Loucy (cell line): Measurements from ENCODE around the gene PDLIM7.
A peak's percentile ranks its signal among the peaks of the same experiment; 100 is the strongest.

Experiments used
- H2AFZ ChIP-seq: fragments of 200-600 bp; sonication (generic); 2 replicates; pipeline ENCODE4 v1.6.0; 2016; ENCODE audit warnings: antibody characterized with exemption, mild to moderate bottlenecking, low read length, moderate library complexity
- H3F3A ChIP-seq: fragments of 200-600 bp; 2 replicates; pipeline ENCODE4 v1.6.0; 2016; ENCODE audit warnings: antibody characterized with exemption, low read depth, mild to moderate bottlenecking
- H3K27me3 ChIP-seq: fragments of 200-600 bp; sonication (generic); 2 replicates; pipeline ENCODE4 v1.6.1; 2014; ENCODE audit warnings: low read length, mild to moderate bottlenecking; ENCODE audit not compliant: insufficient read depth, poor library complexity, severe bottlenecking
- H3K36me3 ChIP-seq: fragments of 200-600 bp; sonication (generic); 2 replicates; pipeline ENCODE4 v1.6.1; 2016; ENCODE audit warnings: low read length; ENCODE audit not compliant: insufficient read depth
- H3K4me1 ChIP-seq: fragments of 200-600 bp; sonication (generic); 2 replicates; pipeline ENCODE4 v1.5.1; 2014; ENCODE audit warnings: low read length, mild to moderate bottlenecking; ENCODE audit not compliant: insufficient read depth, poor library complexity, severe bottlenecking
- H3K4me2 ChIP-seq: fragments of 200-600 bp; sonication (generic); 2 replicates; pipeline ENCODE4 v1.6.0; 2014; ENCODE audit warnings: antibody characterized with exemption, low read length, low read depth, mild to moderate bottlenecking; ENCODE audit not compliant: poor library complexity, severe bottlenecking
- H3K4me3 ChIP-seq: fragments of 200-600 bp; sonication (generic); 2 replicates; pipeline ENCODE4 v1.5.1; 2014; ENCODE audit warnings: low read length, mild to moderate bottlenecking, mixed read lengths; ENCODE audit not compliant: poor library complexity, severe bottlenecking
- H3K79me2 ChIP-seq: fragments of 200-600 bp; sonication (generic); 2 replicates; pipeline ENCODE4 v1.6.1; 2014; ENCODE audit warnings: low read length; ENCODE audit not compliant: insufficient read depth
- H3K9ac ChIP-seq: fragments of 200-600 bp; sonication (generic); 2 replicates; pipeline ENCODE4 v1.6.0; 2014; ENCODE audit warnings: mild to moderate bottlenecking, low read depth, low read length, moderate library complexity; ENCODE audit not compliant: poor library complexity, severe bottlenecking
- H3K9me2 ChIP-seq: fragments of 200-600 bp; sonication (generic); replicated peaks from 2 replicates; pipeline ENCODE4 v1.6.1; 2016; ENCODE audit warnings: low read depth, low read length, mixed read lengths
- H3K9me3 ChIP-seq: fragments of 200-600 bp; sonication (generic); 2 replicates; pipeline ENCODE4 v1.6.1; 2014; ENCODE audit warnings: mild to moderate bottlenecking, antibody characterized with exemption, low read length, low read depth; ENCODE audit not compliant: insufficient read depth
- H4K20me1 ChIP-seq: fragments of 200-600 bp; sonication (generic); 2 replicates; pipeline ENCODE4 v1.6.0; 2014; ENCODE audit warnings: antibody characterized with exemption, low read length, mild to moderate bottlenecking; ENCODE audit not compliant: insufficient read depth, poor library complexity, severe bottlenecking
- EZH2phosphoT487 ChIP-seq: fragments of 200-600 bp; IDR thresholded peaks from 2 replicates; pipeline ENCODE4 v1.6.1; 2018; ENCODE audit warnings: antibody characterized with exemption, mild to moderate bottlenecking, moderate library complexity, borderline replicate concordance
- TF ChIP-seq, protein P1 (sequence below): fragments of 200-600 bp; sonication (generic); conservative IDR thresholded peaks from 2 replicates; pipeline ENCODE4 v1.5.1; 2014; ENCODE audit warnings: mild to moderate bottlenecking, antibody characterized with exemption, low read length

Gene PDLIM7

DNA sequence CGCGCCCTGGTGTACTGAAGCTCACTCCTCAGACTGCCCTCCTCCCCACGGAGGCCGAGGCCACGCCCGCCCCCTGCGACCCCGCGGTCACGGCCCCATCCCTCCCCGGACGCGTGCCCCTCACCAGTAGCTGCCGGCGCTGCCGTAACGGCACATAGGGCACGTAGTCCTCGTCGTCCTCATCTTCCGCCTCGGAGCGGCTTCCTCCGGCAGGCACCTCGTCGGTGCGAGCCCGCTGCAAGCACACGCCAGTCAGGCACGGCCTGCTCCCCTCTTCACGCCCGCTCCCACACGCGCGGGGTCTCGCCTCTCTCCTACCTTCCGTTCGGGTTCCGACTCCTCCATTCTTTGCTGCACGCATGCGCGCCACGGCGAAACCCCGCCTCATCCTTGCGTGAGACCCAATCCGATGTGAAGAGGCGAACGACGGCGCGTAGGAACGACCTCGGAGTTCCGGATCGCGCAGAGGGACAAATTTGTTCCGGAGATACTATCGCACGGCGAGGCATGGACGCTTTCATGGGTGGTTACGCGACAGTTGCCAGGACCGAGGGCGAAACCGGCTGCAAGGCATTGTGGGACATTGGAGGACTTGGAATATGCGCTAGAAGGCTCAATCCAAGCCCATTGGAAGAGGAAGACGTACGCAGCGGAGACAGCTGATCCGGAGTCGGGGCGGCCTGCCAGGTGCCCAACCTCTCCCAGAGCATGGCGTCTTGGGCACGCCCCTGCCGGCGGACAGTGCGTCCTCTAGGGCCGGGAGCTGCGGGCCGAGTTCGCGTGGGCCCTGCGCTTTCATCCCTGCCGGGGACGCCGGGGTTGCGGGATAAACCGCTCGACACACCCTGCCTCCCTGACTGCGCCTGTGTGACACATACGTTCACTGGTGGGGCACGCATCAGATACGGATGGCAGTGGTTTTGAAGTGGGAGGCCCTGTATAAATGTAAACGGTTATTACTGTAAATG is 19.5 kb upstream of the PDLIM7 start, which contains the start of gene DDX41:
TSS of gene DDX41 (minus strand) at position 361 of the 968 bp plus-strand sequence. CDS start at position 345, 16 bp downstream.
- TF ChIP-seq, protein P1, sequence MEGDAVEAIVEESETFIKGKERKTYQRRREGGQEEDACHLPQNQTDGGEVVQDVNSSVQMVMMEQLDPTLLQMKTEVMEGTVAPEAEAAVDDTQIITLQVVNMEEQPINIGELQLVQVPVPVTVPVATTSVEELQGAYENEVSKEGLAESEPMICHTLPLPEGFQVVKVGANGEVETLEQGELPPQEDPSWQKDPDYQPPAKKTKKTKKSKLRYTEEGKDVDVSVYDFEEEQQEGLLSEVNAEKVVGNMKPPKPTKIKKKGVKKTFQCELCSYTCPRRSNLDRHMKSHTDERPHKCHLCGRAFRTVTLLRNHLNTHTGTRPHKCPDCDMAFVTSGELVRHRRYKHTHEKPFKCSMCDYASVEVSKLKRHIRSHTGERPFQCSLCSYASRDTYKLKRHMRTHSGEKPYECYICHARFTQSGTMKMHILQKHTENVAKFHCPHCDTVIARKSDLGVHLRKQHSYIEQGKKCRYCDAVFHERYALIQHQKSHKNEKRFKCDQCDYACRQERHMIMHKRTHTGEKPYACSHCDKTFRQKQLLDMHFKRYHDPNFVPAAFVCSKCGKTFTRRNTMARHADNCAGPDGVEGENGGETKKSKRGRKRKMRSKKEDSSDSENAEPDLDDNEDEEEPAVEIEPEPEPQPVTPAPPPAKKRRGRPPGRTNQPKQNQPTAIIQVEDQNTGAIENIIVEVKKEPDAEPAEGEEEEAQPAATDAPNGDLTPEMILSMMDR, result no peak
- TF ChIP-seq EZH2phosphoT487, result no peak
- peaks cover 11% of the 10 kb centered on the region for H3K4me1 ChIP-seq

DNA sequence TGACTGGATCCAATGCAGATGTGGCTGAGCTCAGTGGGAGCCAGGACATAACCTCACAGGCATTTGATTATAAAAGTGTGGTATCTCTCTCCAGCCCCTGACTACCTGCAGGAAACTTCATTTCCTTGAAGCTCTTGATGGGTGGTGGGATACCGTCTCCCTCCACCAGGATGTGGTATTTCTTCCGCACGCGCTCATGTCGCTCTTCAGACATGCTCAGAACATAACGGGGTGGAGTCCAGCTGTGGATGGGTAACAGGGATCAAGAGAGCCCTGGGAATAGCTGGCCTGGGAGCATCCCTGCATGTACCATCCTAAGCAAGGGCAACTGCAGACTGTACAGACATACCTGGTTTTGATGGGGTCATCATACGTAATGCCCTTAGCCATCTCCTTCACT is 18.2 kb upstream of the PDLIM7 start:
- Histone ChIP-seq H3K9me3 (no peaks in the 10 kb centered on the region), H4K20me1 (peaks cover 11% of the 10 kb centered on the region), H3K36me3 (no peaks in the 10 kb centered on the region; the same call in 1 of the 2 replicates), H2AFZ (no peak overlapping the region), H3K4me3 (peak overlapping the region; percentile 91), H3K4me1 (peaks cover 3% of the 10 kb centered on the region), H3K27me3 (no peaks in the 10 kb centered on the region), H3K79me2 (peaks cover 44% of the 10 kb centered on the region; the same call in 1 of the 2 replicates), H3K4me2 (peak overlapping the region; percentile 85), H3K9ac (peak overlapping the region; percentile 87), H3F3A (no peaks in the 10 kb centered on the region), H3K9me2 (no peaks in the 10 kb centered on the region)
- TF ChIP-seq EZH2phosphoT487, result no peak
- TF ChIP-seq, protein P1, result no peak

More for the DNA sequence above, 19.5 kb upstream of the PDLIM7 start, which contains the start of gene DDX41:
- H3K9me2 ChIP-seq, result no peaks in the 10 kb centered on the region
- H3K36me3 ChIP-seq, result no peaks in the 10 kb centered on the region; the same call in 1 of the 2 replicates
- H3K9ac ChIP-seq, result peak within 1 kb of the TSS; percentile 87
- H4K20me1 ChIP-seq, result peaks cover 11% of the 10 kb centered on the region
- no peaks in the 10 kb centered on the region for H3K27me3 ChIP-seq
- H3K4me2 ChIP-seq, result peak within 1 kb of the TSS; percentile 85
- H2AFZ ChIP-seq, result peak within 1 kb of the TSS; percentile 73
- H3K9me3 ChIP-seq, result no peaks in the 10 kb centered on the region
- peaks cover 44% of the 10 kb centered on the region; the same call in 1 of the 2 replicates for H3K79me2 ChIP-seq
- peak within 1 kb of the TSS; percentile 91 for H3K4me3 ChIP-seq
- no peaks in the 10 kb centered on the region for H3F3A ChIP-seq

DNA sequence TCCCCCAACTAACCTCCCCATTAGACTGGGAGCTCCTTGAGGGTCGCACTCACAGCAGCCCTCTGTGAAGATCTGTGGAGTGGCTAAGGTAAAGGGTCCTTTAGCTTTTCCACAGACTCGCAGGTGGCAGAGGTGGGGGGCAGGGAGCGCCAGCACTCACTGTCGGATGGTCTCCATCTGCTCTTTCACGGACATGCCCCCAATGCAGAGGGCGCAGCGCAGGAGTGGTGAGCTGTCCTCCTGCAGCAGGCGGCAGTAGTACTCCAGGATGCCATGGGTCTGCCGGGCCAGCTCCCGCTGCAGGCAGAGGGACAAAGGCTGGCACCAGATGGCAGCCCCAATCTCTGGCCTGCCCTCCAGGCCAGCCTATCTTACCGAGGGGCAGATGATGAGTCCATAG is 17.1 kb upstream of the PDLIM7 start:
- Histone ChIP-seq H3K9ac (peak overlapping the region; percentile 87), H3K79me2 (peaks cover 44% of the 10 kb centered on the region; the same call in 1 of the 2 replicates), H3K27me3 (no peaks in the 10 kb centered on the region), H2AFZ (no peak overlapping the region), H3K9me3 (no peaks in the 10 kb centered on the region), H3K4me1 (peaks cover 9% of the 10 kb centered on the region), H3K4me3 (peak overlapping the region; percentile 91), H3K36me3 (no peaks in the 10 kb centered on the region; the same call in 1 of the 2 replicates), H3K9me2 (no peaks in the 10 kb centered on the region), H3F3A (no peaks in the 10 kb centered on the region), H4K20me1 (peaks cover 11% of the 10 kb centered on the region), H3K4me2 (peak overlapping the region; percentile 85)
- TF ChIP-seq EZH2phosphoT487, result no peak
- TF ChIP-seq, protein P1, result no peak
